VCaP (cell line): Measurements from ENCODE around the gene ASCL1.

Source experiments
- H3K27ac ChIP-seq: fragments of 450-650 bp; 2 replicates; pipeline ENCODE4 v1.5.1; 2017
- CTCF ChIP-seq: fragments of 450-650 bp; conservative IDR thresholded peaks from 2 replicates; pipeline ENCODE4 v1.5.1; 2017; ENCODE audit warnings: mild to moderate bottlenecking, moderate library complexity

ASCL1 gene

DNA sequence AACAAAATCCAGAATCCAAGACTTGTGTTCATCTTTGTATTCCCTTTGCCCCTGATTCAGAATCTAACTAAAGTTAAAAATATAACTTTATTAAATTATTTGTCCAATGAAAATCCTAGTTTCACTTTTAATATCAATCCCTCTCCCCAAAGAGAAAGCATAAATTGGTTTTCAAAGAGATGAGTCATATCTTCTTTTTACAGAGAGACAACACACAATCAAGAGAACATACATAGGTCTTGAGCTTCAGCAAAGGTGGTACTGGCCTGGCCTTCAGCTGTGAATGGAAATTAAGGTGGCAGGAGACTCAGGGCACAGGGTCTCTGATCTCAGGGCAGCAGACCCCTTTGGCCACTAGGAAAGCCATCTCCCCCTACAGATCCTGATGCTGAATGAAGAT is 4.3 kb upstream of the ASCL1 start:
- TF ChIP-seq CTCF = no peak
- no peak overlapping the region for H3K27ac ChIP-seq

GRCh38 chr12:102954134-102954533 is 3.3 kb upstream of the ASCL1 start:
- H3K27ac ChIP-seq = no peak overlapping the region
- no peak for TF ChIP-seq CTCF

DNA sequence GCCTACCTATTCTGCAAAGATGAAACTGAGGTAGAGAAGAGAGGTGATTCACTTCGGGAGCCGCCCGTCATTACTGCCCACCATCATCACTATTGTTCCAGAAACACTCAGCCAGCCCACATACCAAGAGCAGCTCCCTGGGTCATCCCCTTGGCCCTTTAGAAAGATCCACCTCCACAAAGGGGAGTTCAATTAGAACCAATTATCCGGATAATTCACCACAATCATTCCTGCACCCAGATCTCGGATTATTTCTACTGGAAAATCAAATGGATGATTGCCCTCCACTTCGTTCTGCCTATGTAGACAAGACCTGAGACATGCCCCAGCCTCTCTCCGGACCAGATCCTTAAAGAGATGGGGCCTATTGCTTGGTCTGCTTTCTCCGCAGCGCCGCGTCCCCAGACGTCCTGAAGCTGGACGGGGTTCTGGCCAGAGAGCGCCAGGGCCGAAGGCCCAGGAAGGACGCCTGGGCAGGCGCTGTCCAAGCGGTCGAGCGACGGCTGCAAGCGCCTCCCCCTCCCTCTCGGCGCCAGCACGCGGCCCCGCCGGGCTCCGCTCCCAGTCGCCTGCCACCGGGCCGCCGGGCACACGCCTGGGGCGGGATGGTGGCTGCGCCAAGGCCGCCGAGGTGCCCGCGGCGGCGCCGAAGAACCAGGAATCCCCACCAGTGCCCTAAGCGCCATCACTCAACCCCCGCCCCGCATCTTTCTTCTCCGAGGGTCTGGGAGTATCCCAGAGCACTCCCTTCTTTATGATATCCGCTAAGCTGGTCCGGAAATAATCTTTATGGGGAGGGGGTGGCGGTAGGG is 1.3 kb upstream of the ASCL1 start:
- no peak overlapping the region for H3K27ac ChIP-seq
- TF ChIP-seq CTCF = no peak

DNA sequence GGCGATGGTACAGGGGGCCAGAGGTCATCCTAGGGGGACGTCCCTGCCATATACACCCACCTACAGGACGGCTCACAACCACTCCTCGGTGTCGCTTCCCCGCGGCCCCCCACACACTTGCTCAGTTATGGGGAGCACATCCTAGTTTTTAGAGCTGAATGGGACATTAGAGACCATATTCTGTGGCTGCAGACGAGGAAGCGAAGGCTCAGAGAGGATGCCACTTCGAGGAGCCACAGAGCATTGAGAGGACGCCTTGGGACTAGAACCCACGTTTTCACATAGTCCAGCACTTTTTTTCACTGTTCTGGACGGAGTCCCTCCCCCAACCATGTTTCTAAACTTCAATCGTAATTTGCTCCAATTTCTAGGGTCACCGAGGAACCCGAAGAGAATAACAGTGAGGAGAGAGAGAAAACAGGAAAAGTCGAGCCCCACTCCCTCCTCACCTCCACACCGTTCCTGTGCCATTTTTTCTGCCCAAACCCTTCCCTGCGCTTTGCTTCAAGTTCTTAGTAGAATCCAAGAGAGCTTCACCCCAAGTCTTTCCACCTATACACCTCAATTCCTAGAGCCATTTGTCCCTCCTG is 641 bp upstream of the ASCL1 start:
- no peak overlapping the region for H3K27ac ChIP-seq
- no peak for TF ChIP-seq CTCF

- TF ChIP-seq CTCF = peak; percentile 26
- peak overlapping the region; percentile 48 for H3K27ac ChIP-seq
Observed at GRCh38 chr12:102958073-102958829, 777 bp downstream of the ASCL1 start.

GRCh38 chr12:102958830-102959176 is 1.3 kb downstream of the ASCL1 start:
- no peak for TF ChIP-seq CTCF
- no peak overlapping the region for H3K27ac ChIP-seq

DNA sequence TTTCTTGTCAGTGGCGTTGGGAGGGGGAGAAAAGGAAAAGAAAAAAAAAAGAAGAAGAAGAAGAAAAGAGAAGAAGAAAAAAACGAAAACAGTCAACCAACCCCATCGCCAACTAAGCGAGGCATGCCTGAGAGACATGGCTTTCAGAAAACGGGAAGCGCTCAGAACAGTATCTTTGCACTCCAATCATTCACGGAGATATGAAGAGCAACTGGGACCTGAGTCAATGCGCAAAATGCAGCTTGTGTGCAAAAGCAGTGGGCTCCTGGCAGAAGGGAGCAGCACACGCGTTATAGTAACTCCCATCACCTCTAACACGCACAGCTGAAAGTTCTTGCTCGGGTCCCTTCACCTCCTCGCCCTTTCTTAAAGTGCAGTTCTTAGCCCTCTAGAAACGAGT is 1.9 kb downstream of the ASCL1 start:
- no peak for TF ChIP-seq CTCF
- H3K27ac ChIP-seq = no peak overlapping the region
